ELR (cell line): ENCODE results near the gene PIAS4.
"Not testable (repeated sequence)": the region's sequence is repeated elsewhere in the genome, so short reads cannot be mapped to it uniquely, and the experiment has no call there.

Experiments used
- DNase-seq: peaks from one replicate; pipeline ENCODE4 v3.0.0-alpha.2; 2015; ENCODE audit warnings: low read depth

The PIAS4 gene

GRCh38 chr19:3998667-3999412 lies 8.7 kb upstream of the PIAS4 start:
- not testable (repeated sequence) for DNase-seq

- not testable (repeated sequence) for DNase-seq
Observed at GRCh38 chr19:4000798-4001197, 6.7 kb upstream of the PIAS4 start.

GRCh38 chr19:4005436-4005835 lies 2.1 kb upstream of the PIAS4 start:
- not testable (repeated sequence) for DNase-seq

GRCh38 chr19:4007836-4008539 lies 452 bp downstream of the PIAS4 start:
- peak; percentile 56 for DNase-seq

- DNase-seq: no peak
Observed at GRCh38 chr19:4009990-4010807, 2.7 kb downstream of the PIAS4 start.

- DNase-seq: no peak
Observed at GRCh38 chr19:4010808-4011110, 3.2 kb downstream of the PIAS4 start.

GRCh38 chr19:4011430-4011829 lies 3.9 kb downstream of the PIAS4 start:
- not testable (repeated sequence) for DNase-seq

GRCh38 chr19:4012092-4012974 lies 4.8 kb downstream of the PIAS4 start:
- no peak for DNase-seq

GRCh38 chr19:4012975-4013634 lies 5.6 kb downstream of the PIAS4 start:
- no peak for DNase-seq

GRCh38 chr19:4013886-4014540 lies 6.5 kb downstream of the PIAS4 start:
- no peak for DNase-seq

- no peak for DNase-seq
Observed at GRCh38 chr19:4014541-4015491, 7.3 kb downstream of the PIAS4 start.

GRCh38 chr19:4015705-4016402 lies 8.3 kb downstream of the PIAS4 start:
- no peak for DNase-seq

GRCh38 chr19:4016486-4016885 lies 8.9 kb downstream of the PIAS4 start:
- DNase-seq: no peak

- DNase-seq: no peak
Observed at GRCh38 chr19:4016903-4017638, 9.5 kb downstream of the PIAS4 start.

GRCh38 chr19:4018140-4018613 lies 10.6 kb downstream of the PIAS4 start:
- no peak for DNase-seq

- no peak for DNase-seq
Observed at GRCh38 chr19:4018775-4019504, 11.4 kb downstream of the PIAS4 start.

GRCh38 chr19:4019578-4019977 lies 12.0 kb downstream of the PIAS4 start:
- no peak for DNase-seq
